Measurements from ENCODE around the gene MS4A2. TPM values are rescaled to one million over a fixed set of nuclear protein-coding genes. Genes with fewer than 3 reads are reported as not detected.
"Not testable (repeated sequence)": the region's sequence is repeated elsewhere in the genome, so short reads cannot be mapped to it uniquely, and the experiment has no call there.

MS4A2 gene
- under 1 TPM in 8 of 9 donors, not detected in 1; 0.05 to 0.57 (median 0.19) TPM for total RNA-seq
- polyA plus RNA-seq = under 1 TPM; 0.01 to 0.04 TPM
- long read RNA-seq, donor 1 = 0 reads
- long read RNA-seq, donor 2 = 0 reads
- long read RNA-seq, donor 3 = 0 reads

DNA sequence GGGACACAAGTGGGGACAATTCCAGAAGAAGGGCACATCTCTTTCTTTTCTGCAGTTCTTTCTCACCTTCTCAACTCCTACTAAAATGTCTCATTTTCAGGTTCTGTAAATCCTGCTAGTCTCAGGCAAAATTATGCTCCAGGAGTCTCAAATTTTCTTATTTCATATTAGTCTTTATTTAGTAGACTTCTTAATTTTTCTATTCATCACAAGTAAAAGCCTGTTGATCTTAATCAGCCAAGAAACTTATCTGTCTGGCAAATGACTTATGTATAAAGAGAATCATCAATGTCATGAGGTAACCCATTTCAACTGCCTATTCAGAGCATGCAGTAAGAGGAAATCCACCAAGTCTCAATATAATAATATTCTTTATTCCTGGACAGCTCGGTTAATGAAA, at the start of gene MS4A2:
Gene MS4A2 (plus strand): TSS at position 301 of the 400 bp plus-strand sequence. CDS start 102 bp downstream, outside the sequence.
- Histone ChIP-seq H3K36me3 (no peaks in the 10 kb centered on the region), H3K27ac (no peak within 1 kb of the TSS), H3K4me3 (no peak within 1 kb of the TSS), H3K4me1 (no peaks in the 10 kb centered on the region), H3K9me3 (no peaks in the 10 kb centered on the region), H3K27me3 (peaks cover 0 to 7% (median 0%) of the 10 kb centered on the region in 9 donors)
- 84 to 91% (median 88%) methylated on average over 1 of the region's 1 CpG for WGBS, 4 donors
- ATAC-seq (no peak), DNase-seq (no peak)
- intact Hi-C loops (cut with DNase I) = no loop called here
- TF ChIP-seq POLR2A (IDR thresholded peaks at IDR 0.05) = no peak
- TF ChIP-seq CTCF (IDR thresholded peaks at IDR 0.05) = no peak

GRCh38 chr11:60040109-60040508, 48.4 kb upstream of the MS4A2 start, which contains the start of gene OOSP2:
Gene OOSP2, plus strand, starts transcription at chr11:60040409. Its CDS starts 51 bp downstream, at chr11:60040460.
- Histone ChIP-seq H3K4me1 (no peaks in the 10 kb centered on the region), H3K36me3 (no peaks in the 10 kb centered on the region), H3K9me3 (no peaks in the 10 kb centered on the region), H3K4me3 (no peak within 1 kb of the TSS), H3K27ac (no peak within 1 kb of the TSS), H3K27me3 (peaks cover 0 to 7% (median 0%) of the 10 kb centered on the region in 9 donors)
- 76 to 81% (median 80%) methylated on average over 8 of the region's 8 CpGs for WGBS, 4 donors
- TF ChIP-seq POLR2A (IDR thresholded peaks at IDR 0.05) = no peak
- TF ChIP-seq CTCF (IDR thresholded peaks at IDR 0.05) = no peak
- DNase-seq = no peak
- intact Hi-C loops (cut with DNase I) = no loop called here
- ATAC-seq = no peak

- H3K27me3 ChIP-seq; H3K4me1 ChIP-seq; ATAC-seq; DNase-seq; H3K27ac ChIP-seq; intact Hi-C loops (cut with DNase I); H3K9me3 ChIP-seq; H3K4me3 ChIP-seq; H3K36me3 ChIP-seq: not testable (repeated sequence)
Observed at GRCh38 chr11:60050422-60050821, 38.0 kb upstream of the MS4A2 start.

DNA sequence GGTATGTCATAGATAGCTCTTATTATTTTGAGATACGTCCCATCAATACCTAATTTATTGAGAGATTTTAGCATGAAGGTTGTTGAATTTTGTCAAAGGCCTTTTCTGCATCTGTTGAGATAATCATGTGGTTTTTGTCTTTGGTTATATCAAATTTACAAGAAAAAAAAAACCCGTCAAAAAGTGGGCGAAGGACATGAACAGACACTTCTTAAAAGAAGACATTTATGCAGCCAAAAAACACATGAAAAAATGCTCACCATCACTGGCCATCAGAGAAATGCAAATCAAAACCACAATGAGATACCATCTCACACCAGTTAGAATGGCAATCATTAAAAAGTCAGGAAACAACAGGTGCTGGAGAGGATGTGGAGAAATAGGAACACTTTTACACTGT, 37.6 kb upstream of the MS4A2 start:
- ATAC-seq; H3K27me3 ChIP-seq; H3K4me3 ChIP-seq; DNase-seq; intact Hi-C loops (cut with DNase I); H3K9me3 ChIP-seq; H3K36me3 ChIP-seq; H3K27ac ChIP-seq; H3K4me1 ChIP-seq: not testable (repeated sequence)
- 42 to 77% (median 59%) methylated on average over 3 of the region's 3 CpGs for WGBS, 4 donors

DNA sequence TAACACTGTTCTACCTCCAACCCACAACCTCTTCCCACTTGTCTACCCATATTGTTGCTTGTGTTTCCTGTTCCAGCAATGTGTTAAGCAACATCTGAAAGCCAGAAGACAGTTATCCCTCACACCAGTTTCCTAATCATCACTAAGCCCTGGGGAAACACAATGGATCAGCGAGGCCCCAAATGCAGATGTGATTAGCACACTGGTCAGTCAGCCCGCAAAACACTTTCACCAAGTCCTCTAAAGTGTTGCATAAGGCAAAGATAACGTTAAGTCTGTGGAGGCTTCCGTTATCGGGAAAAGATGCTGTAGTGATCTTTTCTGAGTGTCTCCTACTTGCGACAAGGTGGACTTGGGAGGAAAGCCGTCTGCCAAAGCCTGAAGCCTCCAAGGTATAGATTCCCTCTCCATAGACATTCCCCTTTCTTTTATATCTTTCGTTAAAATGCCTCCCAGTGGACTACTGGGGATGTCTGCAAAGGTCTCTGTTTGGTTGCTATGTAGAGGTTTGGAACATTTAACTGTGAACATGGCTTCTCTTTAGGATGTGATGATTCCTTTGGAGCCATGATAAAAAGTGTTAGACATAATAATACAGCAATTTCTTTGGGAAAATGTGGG, 32.0 kb upstream of the MS4A2 start, which contains the start of gene MS4A3:
Gene MS4A3 (plus strand): TSS at position 317 of the 621 bp plus-strand sequence. CDS start 4,496 bp downstream, outside the sequence.
- Histone ChIP-seq H3K27ac (no peak within 1 kb of the TSS), H3K4me1 (peaks cover 0 to 3% (median 0%) of the 10 kb centered on the region in 12 donors), H3K36me3 (no peaks in the 10 kb centered on the region), H3K4me3 (no peak within 1 kb of the TSS), H3K27me3 (no peaks in the 10 kb centered on the region), H3K9me3 (peaks cover 0 to 6% (median 0%) of the 10 kb centered on the region in 12 donors)
- no peak for DNase-seq
- no peak for TF ChIP-seq CTCF (IDR thresholded peaks at IDR 0.05)
- no peak for TF ChIP-seq POLR2A (IDR thresholded peaks at IDR 0.05)
- 44 to 60% (median 55%) methylated on average over 8 of the region's 8 CpGs for WGBS, 4 donors
- intact Hi-C loops (cut with DNase I) = no loop called here
- no peak for ATAC-seq
